ENCODE results near the gene METAP2.

METAP2 gene

GRCh38 chr12:95551913-95552516, 78.1 kb downstream of the METAP2 start:
- DNase-seq, result no peak

- DNase-seq, result no peak
These were observed 79.4 kb downstream of the METAP2 start for GRCh38 chr12:95553197-95553943.

GRCh38 chr12:95554532-95555071, 80.7 kb downstream of the METAP2 start:
- no peak for DNase-seq

GRCh38 chr12:95557625-95558024, 83.7 kb downstream of the METAP2 start:
- DNase-seq, result no peak
